ENCODE data around the gene TFB2M. TPM values are rescaled to one million over a fixed set of nuclear protein-coding genes. Genes with fewer than 3 reads are reported as not detected.

TFB2M gene
- total and polyA plus RNA-seq, 2 donors (not counting 1 experiment from before 2014, with no cell fraction given), result 8.8 to 11.6 TPM

- ATAC-seq (ENCODE audit: low read depth), result no peak
- Histone ChIP-seq H3K4me1 (ENCODE audit: control insufficient read depth in 2 of 2, insufficient read depth in 2 of 2, low read length in 2 of 2) (no peaks in the 10 kb centered on the region), H3K9me3 (ENCODE audit: control extremely low read depth in 1 of 3, control insufficient read depth in 2 of 3, insufficient read depth in 1 of 3, low read length in 2 of 3) (no peaks in the 10 kb centered on the region), H3K27me3 (replicated peaks in 1 of 4; ENCODE audit: control extremely low read depth in 1 of 4, control insufficient read depth in 3 of 4, insufficient read depth in 4 of 4, low read length in 3 of 4) (no peaks in the 10 kb centered on the region), H3K9ac (ENCODE audit: low read length) (no peak overlapping the region), H3K36me3 (replicated peaks in 1 of 2; ENCODE audit: control extremely low read depth in 1 of 2, control insufficient read depth in 1 of 2, extremely low read depth in 1 of 2, insufficient read depth in 2 of 2, low read length in 1 of 2) (peaks cover 5 to 34% of the 10 kb centered on the region in 2 experiments), H3K27ac (ENCODE audit: low read length in 2 of 2) (no peak overlapping the region), H2AFZ (ENCODE audit: insufficient read depth, low read depth, low read length, poor library complexity, severe bottlenecking) (no peak overlapping the region), H3K4me3 (ENCODE audit: control extremely low read depth in 1 of 5, extremely low read depth in 1 of 5, insufficient read depth in 1 of 5, low read depth in 2 of 5, low read length in 4 of 5) (no peak overlapping the region), H3K4me2 (replicated peaks; ENCODE audit: low read depth, low read length, poor library complexity, severe bottlenecking) (no peak overlapping the region), H4K20me1 (ENCODE audit: control insufficient read depth, insufficient read depth, low read length, poor library complexity, severe bottlenecking) (no peaks in the 10 kb centered on the region), H3K79me2 (ENCODE audit: control insufficient read depth, insufficient read depth, low read length) (no peaks in the 10 kb centered on the region)
- no peaks in the 10 kb centered on the region for H3K4me1 Mint-ChIP-seq
- WGBS (ENCODE audit: insufficient coverage), result 100% methylated on average over 2 of the region's 3 CpGs
- TF ChIP-seq CTCF (IDR thresholded peaks at IDR 0.05) (no peak), EZH2 (IDR thresholded peaks at IDR 0.05; ENCODE audit: borderline replicate concordance, insufficient read depth, low read depth, low read length, poor library complexity, severe bottlenecking) (no peak)
- no peaks in the 10 kb centered on the region for H3K9me3 Mint-ChIP-seq (ENCODE audit: insufficient read depth)
- no peak for DNase-seq
- intact Hi-C loops (cut with micrococcal nuclease), result no loop called here
- no peak overlapping the region for H3K27ac Mint-ChIP-seq
- ChIA-PET POLR2A (no interaction called here), CTCF (no interaction called here)
- no peaks in the 10 kb centered on the region for H3K27me3 Mint-ChIP-seq
- no peak overlapping the region for H3K4me3 Mint-ChIP-seq
Observed at GRCh38 chr1:246537887-246538286, 28.2 kb downstream of the TFB2M start.

GRCh38 chr1:246537441-246537840, 28.6 kb downstream of the TFB2M start:
- Mint-ChIP-seq H3K27ac (no peak overlapping the region), H3K4me1 (no peaks in the 10 kb centered on the region), H3K4me3 (no peak overlapping the region), H3K9me3 (ENCODE audit: insufficient read depth) (no peaks in the 10 kb centered on the region), H3K27me3 (no peaks in the 10 kb centered on the region)
- intact Hi-C loops (cut with micrococcal nuclease), result no loop called here
- Histone ChIP-seq H3K36me3 (replicated peaks in 1 of 2; ENCODE audit: control extremely low read depth in 1 of 2, control insufficient read depth in 1 of 2, extremely low read depth in 1 of 2, insufficient read depth in 2 of 2, low read length in 1 of 2) (peaks cover 5 to 29% of the 10 kb centered on the region in 2 experiments), H3K79me2 (ENCODE audit: control insufficient read depth, insufficient read depth, low read length) (no peaks in the 10 kb centered on the region), H3K27me3 (replicated peaks in 1 of 4; ENCODE audit: control extremely low read depth in 1 of 4, control insufficient read depth in 3 of 4, insufficient read depth in 4 of 4, low read length in 3 of 4) (no peaks in the 10 kb centered on the region), H4K20me1 (ENCODE audit: control insufficient read depth, insufficient read depth, low read length, poor library complexity, severe bottlenecking) (no peaks in the 10 kb centered on the region), H3K27ac (ENCODE audit: low read length in 2 of 2) (no peak overlapping the region), H3K4me2 (replicated peaks; ENCODE audit: low read depth, low read length, poor library complexity, severe bottlenecking) (no peak overlapping the region), H3K9ac (ENCODE audit: low read length) (no peak overlapping the region), H3K9me3 (ENCODE audit: control extremely low read depth in 1 of 3, control insufficient read depth in 2 of 3, insufficient read depth in 1 of 3, low read length in 2 of 3) (no peaks in the 10 kb centered on the region), H3K4me1 (ENCODE audit: control insufficient read depth in 2 of 2, insufficient read depth in 2 of 2, low read length in 2 of 2) (no peaks in the 10 kb centered on the region), H2AFZ (ENCODE audit: insufficient read depth, low read depth, low read length, poor library complexity, severe bottlenecking) (no peak overlapping the region), H3K4me3 (ENCODE audit: control extremely low read depth in 1 of 5, extremely low read depth in 1 of 5, insufficient read depth in 1 of 5, low read depth in 2 of 5, low read length in 4 of 5) (no peak overlapping the region)
- DNase-seq, result no peak
- CTCF ChIA-PET, result no interaction called here
- POLR2A ChIA-PET, result no interaction called here
- 100% methylated on average over 2 of the region's 7 CpGs for WGBS (ENCODE audit: insufficient coverage)
- no peak for ATAC-seq (ENCODE audit: low read depth)
- TF ChIP-seq EZH2 (IDR thresholded peaks at IDR 0.05; ENCODE audit: borderline replicate concordance, insufficient read depth, low read depth, low read length, poor library complexity, severe bottlenecking) (no peak), CTCF (IDR thresholded peaks at IDR 0.05) (no peak)

Measured in B cell (primary cell).